Choroid plexus epithelial cell (primary cell): Measurements from ENCODE around the gene ADGRD2.

Experiments used
- DNase-seq: peaks from one replicate; pipeline ENCODE4 v3.0.0-alpha.2; 2010; ENCODE audit warnings: low read depth
- H3K4me3 ChIP-seq: 2 replicates; pipeline ENCODE4 v1.5.1; 2011; ENCODE audit warnings: low read depth, mild to moderate bottlenecking, control low read depth, low read length, moderate library complexity
- TF ChIP-seq, protein P1 (sequence below): conservative IDR thresholded peaks from 2 replicates; pipeline ENCODE4 v1.5.1; 2011; ENCODE audit warnings: low read depth, mild to moderate bottlenecking, control low read depth, inconsistent platforms, low read length, moderate library complexity

ADGRD2 gene

GRCh38 chr9:124437086-124437485 lies 13.2 kb upstream of the ADGRD2 start:
- H3K4me3 ChIP-seq = no peak overlapping the region
- DNase-seq = no peak
- TF ChIP-seq, protein P1, sequence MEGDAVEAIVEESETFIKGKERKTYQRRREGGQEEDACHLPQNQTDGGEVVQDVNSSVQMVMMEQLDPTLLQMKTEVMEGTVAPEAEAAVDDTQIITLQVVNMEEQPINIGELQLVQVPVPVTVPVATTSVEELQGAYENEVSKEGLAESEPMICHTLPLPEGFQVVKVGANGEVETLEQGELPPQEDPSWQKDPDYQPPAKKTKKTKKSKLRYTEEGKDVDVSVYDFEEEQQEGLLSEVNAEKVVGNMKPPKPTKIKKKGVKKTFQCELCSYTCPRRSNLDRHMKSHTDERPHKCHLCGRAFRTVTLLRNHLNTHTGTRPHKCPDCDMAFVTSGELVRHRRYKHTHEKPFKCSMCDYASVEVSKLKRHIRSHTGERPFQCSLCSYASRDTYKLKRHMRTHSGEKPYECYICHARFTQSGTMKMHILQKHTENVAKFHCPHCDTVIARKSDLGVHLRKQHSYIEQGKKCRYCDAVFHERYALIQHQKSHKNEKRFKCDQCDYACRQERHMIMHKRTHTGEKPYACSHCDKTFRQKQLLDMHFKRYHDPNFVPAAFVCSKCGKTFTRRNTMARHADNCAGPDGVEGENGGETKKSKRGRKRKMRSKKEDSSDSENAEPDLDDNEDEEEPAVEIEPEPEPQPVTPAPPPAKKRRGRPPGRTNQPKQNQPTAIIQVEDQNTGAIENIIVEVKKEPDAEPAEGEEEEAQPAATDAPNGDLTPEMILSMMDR = no peak

DNA sequence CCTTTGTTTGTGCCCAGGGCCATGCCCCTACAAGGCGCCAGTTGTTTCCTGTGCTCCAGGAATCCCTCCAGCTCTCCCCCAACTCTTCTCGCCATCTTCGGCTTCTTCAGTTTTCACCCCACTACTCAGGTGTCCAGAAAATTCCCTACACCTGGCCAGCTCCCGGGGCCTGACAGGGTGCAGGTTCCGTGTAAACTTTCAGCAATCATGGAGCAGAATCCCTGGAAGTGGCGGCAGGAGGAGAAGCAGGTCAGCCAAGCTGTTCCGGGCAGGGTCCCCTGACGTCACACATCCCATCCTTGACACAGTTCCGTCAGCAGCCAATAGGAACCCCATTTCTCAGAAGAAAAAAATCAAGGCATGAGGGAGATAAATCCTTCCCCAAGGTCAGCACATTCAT lies 12.2 kb upstream of the ADGRD2 start:
- no peak overlapping the region for H3K4me3 ChIP-seq
- TF ChIP-seq, protein P1 = no peak
- no peak for DNase-seq

DNA sequence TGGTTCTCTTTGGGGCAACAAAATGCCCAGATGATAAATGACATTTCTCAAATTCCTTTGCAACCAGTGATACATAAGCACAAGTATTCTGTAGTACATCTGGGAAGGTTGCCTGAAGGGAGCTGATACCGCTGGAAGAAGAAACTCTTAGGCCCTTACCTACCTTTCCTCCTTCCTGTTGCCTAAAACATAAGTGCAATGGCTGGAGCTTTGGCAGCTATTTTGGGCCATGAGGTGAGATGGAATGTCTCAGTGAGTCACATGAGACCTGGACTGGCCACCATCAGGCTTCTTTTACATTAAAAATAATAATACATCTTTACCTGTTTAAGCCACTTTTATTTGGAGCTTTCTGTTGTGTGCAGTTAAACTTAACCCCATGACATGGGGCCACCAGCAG lies 11.2 kb upstream of the ADGRD2 start:
- no peak for DNase-seq
- no peak overlapping the region for H3K4me3 ChIP-seq
- TF ChIP-seq, protein P1 = no peak

DNA sequence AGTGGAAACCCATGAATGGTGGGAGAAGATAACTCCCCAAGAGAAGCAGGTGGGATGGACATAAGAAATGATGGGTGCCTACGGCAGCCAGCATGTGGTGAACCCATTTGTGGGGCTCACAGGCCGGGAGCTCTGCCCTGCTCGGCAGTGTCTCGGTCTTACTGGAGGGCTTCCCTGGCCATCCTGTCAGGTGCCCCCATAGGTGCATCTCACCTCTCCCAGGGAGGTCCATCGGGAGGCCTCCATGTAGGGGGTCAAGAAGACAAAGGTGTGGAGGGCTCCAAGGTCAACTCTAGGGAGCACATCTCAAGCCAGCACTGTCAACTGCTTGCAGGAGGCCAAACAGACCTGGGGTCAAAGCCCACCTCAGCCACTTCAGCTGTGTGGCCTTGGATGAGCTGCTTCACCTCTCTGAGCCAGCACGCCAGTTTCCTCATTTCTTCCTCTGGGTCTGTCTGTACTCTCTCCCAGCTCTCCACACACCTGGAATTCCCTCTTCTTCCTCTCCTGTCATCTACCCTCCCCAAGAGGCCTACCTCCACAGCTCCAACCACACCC lies 10.5 kb upstream of the ADGRD2 start:
- H3K4me3 ChIP-seq = no peak overlapping the region
- TF ChIP-seq, protein P1 = no peak
- no peak for DNase-seq

DNA sequence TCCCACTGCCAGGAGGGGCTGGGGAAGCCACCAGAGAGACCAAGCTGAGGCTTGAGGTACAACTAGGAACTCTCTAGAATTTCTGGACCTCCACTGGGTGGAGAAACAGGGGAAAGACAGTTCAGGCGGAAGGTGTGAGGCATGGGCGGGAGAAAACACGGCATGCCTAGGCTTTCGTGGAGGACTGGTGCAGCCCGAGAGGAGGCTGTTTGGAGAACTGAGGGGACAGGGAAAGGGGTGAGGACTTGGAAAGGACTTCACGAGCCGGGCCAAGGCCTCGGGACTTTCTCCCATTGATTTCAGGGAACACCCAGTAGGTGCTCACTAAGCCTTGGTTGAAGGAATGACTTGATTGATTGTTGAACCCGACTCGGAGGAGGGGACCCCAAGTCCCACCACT lies 9.5 kb upstream of the ADGRD2 start:
- no peak overlapping the region for H3K4me3 ChIP-seq
- TF ChIP-seq, protein P1 = no peak
- no peak for DNase-seq

DNA sequence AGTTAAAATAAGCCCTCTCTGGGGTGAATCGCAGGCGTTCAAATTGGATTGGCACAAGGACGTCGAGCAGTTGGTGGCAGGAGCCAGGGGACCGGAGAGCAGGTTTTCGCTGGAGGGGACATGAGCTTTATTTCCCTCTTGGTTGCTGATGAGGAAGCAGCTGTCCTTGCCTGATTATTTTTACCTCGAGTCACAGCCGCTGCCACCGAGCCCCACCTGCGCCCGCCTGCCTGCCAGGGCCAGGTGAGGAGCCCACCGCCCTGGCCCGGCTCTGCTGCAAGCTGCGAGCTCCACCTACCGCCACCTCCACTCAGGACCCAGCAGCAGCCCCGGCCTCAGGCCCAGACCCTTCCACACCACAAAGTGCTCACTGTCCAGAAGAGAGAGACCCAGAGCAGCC lies 9.0 kb upstream of the ADGRD2 start:
- no peak for DNase-seq
- no peak overlapping the region for H3K4me3 ChIP-seq
- TF ChIP-seq, protein P1 = no peak

DNA sequence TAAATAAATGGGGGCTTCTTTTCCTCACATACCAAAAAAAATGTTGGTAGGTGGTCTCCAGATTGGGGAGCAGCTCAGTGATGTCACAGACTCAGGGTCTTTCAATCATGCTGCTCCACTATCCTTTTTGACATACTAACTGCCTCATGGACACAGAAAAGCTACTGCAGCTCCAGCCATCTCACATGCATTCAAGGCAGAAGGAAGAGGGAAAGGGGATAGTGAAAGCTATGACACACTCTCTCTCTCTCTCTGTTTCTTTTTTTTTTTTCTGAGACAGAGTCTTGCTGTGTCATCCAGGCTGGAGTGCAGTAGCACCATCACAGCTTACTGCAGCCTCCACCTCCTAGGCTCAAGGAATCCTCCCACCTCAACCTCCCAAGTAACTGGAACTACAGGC lies 7.9 kb upstream of the ADGRD2 start:
- no peak for DNase-seq
- no peak overlapping the region for H3K4me3 ChIP-seq
- TF ChIP-seq, protein P1 = no peak
